ENCODE data around the gene GNAQ. TPM values are rescaled to one million over a fixed set of nuclear protein-coding genes. Genes with fewer than 3 reads are reported as not detected.
A peak's percentile ranks its signal among the peaks of the same experiment; 100 is the strongest.

GNAQ gene
- total and polyA plus RNA-seq, 2 of the 13 experiments (the other 11 are each of a cell fraction or from before 2014, with no cell fraction given): 16.5 to 17.7 TPM

GRCh38 chr9:78031893-78032729 lies 500 bp upstream of the GNAQ start:
- intact Hi-C loops (cut with micrococcal nuclease; ENCODE audit: unreplicated experiment) (loop anchor here (2.0 to 10.0 kb wide), 4 partner anchors 203 to 280 kb away; partner anchors contain the start of gene PSAT1), in situ Hi-C loops (cut with HindIII; ENCODE audit: extremely low pct_ligation_motif_present, low pct_unique_long_range_greater_than_20kb) (loop anchor here (5.0 to 10.0 kb wide), 2 partner anchors 45 to 183 kb away; no protein-coding TSS in a partner anchor)
- 0% methylated on average over 7 of the region's 95 CpGs for WGBS (ENCODE audit: low lambda C conversion rate)
- no TSS peak for BruUV-seq (replicated peaks)
- H3K27me3 ChIP-seq (ENCODE audit: control insufficient read depth in 1 of 2, insufficient read depth in 2 of 2, low read length in 2 of 2): no peaks in the 10 kb centered on the region
- ATAC-seq (peak; percentile 69), DNase-seq (ENCODE audit: low spot score) (peak; percentile 82), FAIRE-seq (peak; percentile 55)
- peak overlapping the region; percentile 81 for H3K9ac ChIP-seq (ENCODE audit: insufficient read depth, low read depth, low read length)
- peak overlapping the region; percentile 82 for H3K4me2 ChIP-seq (ENCODE audit: low read depth, low read length)
- no peaks in the 10 kb centered on the region for H3K36me3 ChIP-seq (replicated peaks in 1 of 2; ENCODE audit: control insufficient read depth in 1 of 2, insufficient read depth in 2 of 2, low read length in 2 of 2)
- ChIA-PET POLR2A (interaction anchor here (0.6 to 1.1 kb wide), 6 partner anchors 9 to 1637 kb away, joined by 3 to 6 read pairs (median 3); no protein-coding TSS in a partner anchor), CTCF (ENCODE audit: low intra/inter-chr PET ratio, low total read pairs) (no interaction called here)
- no peaks in the 10 kb centered on the region for H3K9me3 ChIP-seq (ENCODE audit: low read length)
- H4K20me1 ChIP-seq (ENCODE audit: insufficient read depth, low read length): 0 out of 2 replicates have a peak, but pooled peaks cover 5% of the 10 kb centered on the region
- H3K4me1 ChIP-seq (ENCODE audit: insufficient read depth, low read length): peaks cover 47% of the 10 kb centered on the region
- H2AFZ ChIP-seq (ENCODE audit: low read length): peak overlapping the region; percentile 81
- H3K27ac ChIP-seq (ENCODE audit: extremely low read length, insufficient read depth, low read length): peak overlapping the region; percentile 78
- peaks cover 39% of the 10 kb centered on the region for H3K79me2 ChIP-seq (ENCODE audit: insufficient read depth, low read length)
- peak overlapping the region; percentile 87 to 93 (median 89) for H3K4me3 ChIP-seq (replicated peaks in 1 of 3; ENCODE audit: insufficient read depth in 1 of 3, low read depth in 2 of 3, low read length in 3 of 3)
- no peak for TF ChIP-seq ZC3H4 (CRISPR knock-in tag; IDR thresholded peaks at IDR 0.05; ENCODE audit: borderline replicate concordance)
- no peak for TF ChIP-seq SOX13 (IDR thresholded peaks at IDR 0.05)
- TF ChIP-seq SOX13 (CRISPR knock-in tag; conservative IDR thresholded peaks at IDR 0.05 in 1 of 2, IDR thresholded peaks at IDR 0.05 in 1 of 2): no peak
- TF ChIP-seq ZNF318 (CRISPR knock-in tag; IDR thresholded peaks at IDR 0.05): no peak
- no peak for TF ChIP-seq AFF4 (CRISPR knock-in tag; IDR thresholded peaks at IDR 0.05)

All from HepG2 (cell line).